Measurements from ENCODE around the gene STUM. TPM values are rescaled to one million over a fixed set of nuclear protein-coding genes. Genes with fewer than 3 reads are reported as not detected.
"Not testable (repeated sequence)": the region's sequence is repeated elsewhere in the genome, so short reads cannot be mapped to it uniquely, and the experiment has no call there.

Gene STUM
- total and polyA plus RNA-seq, 7 donors: under 0.01 to 16.9 (median 7.2) TPM

- WGBS, 2 donors: 79 to 86% methylated on average over 10 of the region's 10 CpGs
- no peaks in the 10 kb centered on the region for H3K27me3 ChIP-seq
- no peak overlapping the region for H3K4me3 ChIP-seq
- intact Hi-C loops (cut with DNase I): loop anchor here (10.0 kb wide), 1 partner anchor 337 kb away; no protein-coding TSS in a partner anchor
- H3K9me3 ChIP-seq: no peaks in the 10 kb centered on the region
- peak overlapping the region in 3 of 4 donors; percentile 79 to 82 (median 81) for H3K27ac ChIP-seq
- peaks cover 0 to 78% (median 68%) of the 10 kb centered on the region in 4 donors for H3K4me1 ChIP-seq
- peaks cover 9 to 70% (median 32%) of the 10 kb centered on the region in 4 donors for H3K36me3 ChIP-seq
- TF ChIP-seq POLR2A (IDR thresholded peaks at IDR 0.05) (no peak), CTCF (IDR thresholded peaks at IDR 0.05) (peak in 1 of 4 experiments; percentile 5), POLR2AphosphoS5 (IDR thresholded peaks at IDR 0.05) (no peak)
- DNase-seq: peak; percentile 83
Measured at GRCh38 chr1:226638001-226638601, 89.5 kb downstream of the STUM start.

- H3K4me1 ChIP-seq: peaks cover 0 to 78% (median 68%) of the 10 kb centered on the region in 4 donors
- peak overlapping the region in 3 of 4 donors; percentile 79 to 82 (median 81) for H3K27ac ChIP-seq
- WGBS, 2 donors: 92 to 95% methylated on average over 16 of the region's 16 CpGs
- H3K27me3 ChIP-seq: no peaks in the 10 kb centered on the region
- DNase-seq: peak; percentile 73
- intact Hi-C loops (cut with DNase I): loop anchor here (10.0 kb wide), 1 partner anchor 336 kb away; no protein-coding TSS in a partner anchor
- TF ChIP-seq POLR2AphosphoS5 (IDR thresholded peaks at IDR 0.05) (peak in 1 of 4 donors; percentile 33), EP300 (IDR thresholded peaks at IDR 0.05) (no peak)
- H3K4me3 ChIP-seq: no peak overlapping the region
- H3K36me3 ChIP-seq: peaks cover 9 to 65% (median 31%) of the 10 kb centered on the region in 4 donors
- H3K9me3 ChIP-seq: no peaks in the 10 kb centered on the region
Measured at GRCh38 chr1:226638608-226639007, 90.0 kb downstream of the STUM start.

- DNase-seq: peak; percentile 55
- H3K36me3 ChIP-seq: peaks cover 9 to 65% (median 31%) of the 10 kb centered on the region in 4 donors
- 95% methylated on average over 8 of the region's 8 CpGs for WGBS, 2 donors
- intact Hi-C loops (cut with DNase I): loop anchor here (10.0 kb wide), 1 partner anchor 336 kb away; no protein-coding TSS in a partner anchor
- not testable (repeated sequence) for H3K27me3 ChIP-seq, H3K4me3 ChIP-seq, H3K9me3 ChIP-seq
- peaks cover 0 to 78% (median 68%) of the 10 kb centered on the region in 4 donors for H3K4me1 ChIP-seq
- H3K27ac ChIP-seq: peak overlapping the region in 3 of 4 donors; percentile 79 to 82 (median 81)
Measured at GRCh38 chr1:226639206-226639605, 90.6 kb downstream of the STUM start.

- Histone ChIP-seq H3K27me3 (no peaks in the 10 kb centered on the region), H3K4me1 (peaks cover 0 to 78% (median 70%) of the 10 kb centered on the region in 4 donors), H3K9me3 (no peaks in the 10 kb centered on the region), H3K36me3 (peaks cover 9 to 65% (median 31%) of the 10 kb centered on the region in 4 donors), H3K4me3 (no peak overlapping the region), H3K27ac (peak overlapping the region in 3 of 4 donors; percentile 79 to 82 (median 81))
- TF ChIP-seq POLR2A (IDR thresholded peaks at IDR 0.05) (no peak), EP300 (IDR thresholded peaks at IDR 0.05) (no peak), POLR2AphosphoS5 (IDR thresholded peaks at IDR 0.05) (no peak), CTCF (IDR thresholded peaks at IDR 0.05) (no peak)
- intact Hi-C loops (cut with DNase I): loop anchor here (10.0 kb wide), 1 partner anchor 335 kb away; no protein-coding TSS in a partner anchor
- DNase-seq: peak; percentile 65
- 96 to 97% methylated on average over 18 of the region's 18 CpGs for WGBS, 2 donors
Measured at GRCh38 chr1:226639631-226640061, 91.1 kb downstream of the STUM start.

GRCh38 chr1:226640321-226641136 is 92.0 kb downstream of the STUM start:
- H3K4me1 ChIP-seq: peaks cover 0 to 87% (median 78%) of the 10 kb centered on the region in 4 donors
- no peak overlapping the region for H3K4me3 ChIP-seq
- peaks cover 9 to 64% (median 30%) of the 10 kb centered on the region in 4 donors for H3K36me3 ChIP-seq
- TF ChIP-seq EP300 (IDR thresholded peaks at IDR 0.05) (peak in 2 of 4 donors; percentile 26 to 67), CTCF (IDR thresholded peaks at IDR 0.05) (no peak), POLR2A (IDR thresholded peaks at IDR 0.05) (no peak), POLR2AphosphoS5 (IDR thresholded peaks at IDR 0.05) (peak; percentile 78 to 89 (median 86))
- intact Hi-C loops (cut with DNase I): no loop called here
- H3K27me3 ChIP-seq: no peaks in the 10 kb centered on the region
- 81 to 92% methylated on average over 23 of the region's 23 CpGs for WGBS, 2 donors
- peak; percentile 80 for DNase-seq
- peak overlapping the region in 3 of 4 donors; percentile 79 to 82 (median 81) for H3K27ac ChIP-seq
- H3K9me3 ChIP-seq: no peaks in the 10 kb centered on the region
